Osteoblast (primary cell): ENCODE data around the gene TMEM54. TPM values are rescaled to one million over a fixed set of nuclear protein-coding genes. Genes with fewer than 3 reads are reported as not detected.

Experiments used
- DNase-seq: peaks from one replicate; pipeline ENCODE4 v3.0.0; 2011; ENCODE audit warnings: low spot score, mixed read lengths; ENCODE audit not compliant: insufficient read length; ENCODE audit errors: missing footprints
- H2AFZ ChIP-seq: 2 replicates; pipeline ENCODE4 v1.6.0; 2011; ENCODE audit warnings: mild to moderate bottlenecking, low read length
- H3K27ac ChIP-seq: 2 replicates; pipeline ENCODE4 v1.5.1; 2011; ENCODE audit warnings: mild to moderate bottlenecking, low read depth, low read length, moderate library complexity
- H3K27me3 ChIP-seq: 2 replicates; pipeline ENCODE4 v1.6.0; 2012; ENCODE audit warnings: mild to moderate bottlenecking, control low read depth, inconsistent platforms, low read length, moderate library complexity; ENCODE audit not compliant: insufficient read depth
- H3K36me3 ChIP-seq: 2 replicates; pipeline ENCODE4 v1.5.1; 2011; ENCODE audit warnings: mild to moderate bottlenecking, low read length, control low read depth, moderate library complexity; ENCODE audit not compliant: insufficient read depth
- H3K4me1 ChIP-seq: 2 replicates; pipeline ENCODE4 v1.5.1; 2011; ENCODE audit warnings: mild to moderate bottlenecking, low read length, control low read depth, moderate library complexity; ENCODE audit not compliant: insufficient read depth
- H3K4me2 ChIP-seq: 2 replicates; pipeline ENCODE4 v1.6.0; 2011; ENCODE audit warnings: mild to moderate bottlenecking, low read length; ENCODE audit not compliant: insufficient read depth
- H3K4me3 ChIP-seq: fragments of 200-600 bp; sonication (generic); 3 replicates; pipeline ENCODE4 v1.5.1; 2012; ENCODE audit warnings: mild to moderate bottlenecking, low read length, inconsistent platforms; ENCODE audit not compliant: insufficient read depth
- H3K79me2 ChIP-seq: 2 replicates; pipeline ENCODE4 v1.6.0; 2012; ENCODE audit warnings: mild to moderate bottlenecking, low read length, control low read depth, inconsistent platforms; ENCODE audit not compliant: insufficient read depth
- H3K9me3 ChIP-seq: 2 replicates; pipeline ENCODE4 v1.5.1; 2011; ENCODE audit warnings: low read depth, low read length, control low read depth
- H4K20me1 ChIP-seq: 2 replicates; pipeline ENCODE4 v1.6.0; 2012; ENCODE audit warnings: mild to moderate bottlenecking, low read length, control low read depth; ENCODE audit not compliant: insufficient read depth
- total RNA-seq: library from RNA; depleted of rRNA; stranded (reverse); fragments of >200 nt; gene quantifications from 2 replicates; pipeline ENCODE4 v1.2.3, GENCODE V29; 2012
- TF ChIP-seq, protein P1 (sequence below): IDR thresholded peaks from 2 replicates; pipeline ENCODE4 v1.5.1; 2011; ENCODE audit warnings: mild to moderate bottlenecking, low read depth, low read length, moderate library complexity; ENCODE audit errors: extremely low read depth

TMEM54 gene
- total RNA-seq, 1 donor = 22.4 TPM

DNA sequence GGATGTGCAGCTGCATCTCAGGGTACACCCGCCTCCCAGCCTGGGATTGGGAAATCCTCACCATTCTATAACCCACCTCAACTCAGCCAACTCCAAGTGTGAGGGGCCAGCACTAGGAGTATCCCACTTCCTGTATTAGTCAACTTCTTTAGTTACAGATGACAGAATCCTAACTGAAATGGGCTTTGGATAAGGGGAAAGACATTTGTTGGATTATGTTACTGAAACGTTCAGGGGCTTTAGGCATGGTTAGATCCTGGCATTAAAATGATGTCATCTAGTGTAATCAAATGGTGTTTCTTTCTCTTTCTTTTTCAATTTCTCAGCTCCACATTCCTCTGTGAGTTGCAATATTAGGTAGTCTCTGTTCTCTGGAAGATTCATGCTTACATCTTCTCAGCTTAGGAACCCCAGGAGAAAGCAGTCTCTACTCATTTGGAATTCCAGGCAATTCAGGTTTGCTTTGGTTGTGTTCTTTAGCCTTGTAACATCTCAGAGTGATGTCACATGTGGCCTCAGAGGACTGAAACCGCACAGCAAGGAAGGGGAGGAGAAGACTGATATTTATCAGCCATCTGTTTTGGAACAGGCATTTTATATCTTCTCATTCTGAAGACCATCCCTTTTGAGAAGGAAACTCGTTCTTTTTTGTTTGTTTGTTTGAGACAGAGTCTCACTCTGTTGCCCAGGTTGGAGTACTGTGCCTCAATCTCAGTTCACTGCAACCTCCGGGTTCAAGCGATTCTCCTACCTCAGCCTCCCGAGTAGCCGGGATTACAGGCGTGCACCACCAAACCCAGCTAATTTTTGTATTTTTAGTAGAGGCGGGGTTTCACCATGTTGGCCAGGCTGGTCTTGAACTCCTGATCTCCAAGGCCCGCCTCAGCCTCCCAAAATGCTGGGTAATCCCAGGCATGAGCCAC, 18.9 kb upstream of the TMEM54 start:
- Histone ChIP-seq H3K4me3 (no peak overlapping the region), H3K27me3 (peaks cover 3% of the 10 kb centered on the region), H3K4me1 (peaks cover 12% of the 10 kb centered on the region), H2AFZ (peak overlapping the region; percentile 66), H3K36me3 (no peaks in the 10 kb centered on the region), H3K9me3 (no peaks in the 10 kb centered on the region), H4K20me1 (no peaks in the 10 kb centered on the region), H3K27ac (no peak overlapping the region), H3K79me2 (no peaks in the 10 kb centered on the region), H3K4me2 (peak overlapping the region; percentile 58)
- TF ChIP-seq, protein P1, sequence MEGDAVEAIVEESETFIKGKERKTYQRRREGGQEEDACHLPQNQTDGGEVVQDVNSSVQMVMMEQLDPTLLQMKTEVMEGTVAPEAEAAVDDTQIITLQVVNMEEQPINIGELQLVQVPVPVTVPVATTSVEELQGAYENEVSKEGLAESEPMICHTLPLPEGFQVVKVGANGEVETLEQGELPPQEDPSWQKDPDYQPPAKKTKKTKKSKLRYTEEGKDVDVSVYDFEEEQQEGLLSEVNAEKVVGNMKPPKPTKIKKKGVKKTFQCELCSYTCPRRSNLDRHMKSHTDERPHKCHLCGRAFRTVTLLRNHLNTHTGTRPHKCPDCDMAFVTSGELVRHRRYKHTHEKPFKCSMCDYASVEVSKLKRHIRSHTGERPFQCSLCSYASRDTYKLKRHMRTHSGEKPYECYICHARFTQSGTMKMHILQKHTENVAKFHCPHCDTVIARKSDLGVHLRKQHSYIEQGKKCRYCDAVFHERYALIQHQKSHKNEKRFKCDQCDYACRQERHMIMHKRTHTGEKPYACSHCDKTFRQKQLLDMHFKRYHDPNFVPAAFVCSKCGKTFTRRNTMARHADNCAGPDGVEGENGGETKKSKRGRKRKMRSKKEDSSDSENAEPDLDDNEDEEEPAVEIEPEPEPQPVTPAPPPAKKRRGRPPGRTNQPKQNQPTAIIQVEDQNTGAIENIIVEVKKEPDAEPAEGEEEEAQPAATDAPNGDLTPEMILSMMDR = no peak
- peak; percentile 66 for DNase-seq

DNA sequence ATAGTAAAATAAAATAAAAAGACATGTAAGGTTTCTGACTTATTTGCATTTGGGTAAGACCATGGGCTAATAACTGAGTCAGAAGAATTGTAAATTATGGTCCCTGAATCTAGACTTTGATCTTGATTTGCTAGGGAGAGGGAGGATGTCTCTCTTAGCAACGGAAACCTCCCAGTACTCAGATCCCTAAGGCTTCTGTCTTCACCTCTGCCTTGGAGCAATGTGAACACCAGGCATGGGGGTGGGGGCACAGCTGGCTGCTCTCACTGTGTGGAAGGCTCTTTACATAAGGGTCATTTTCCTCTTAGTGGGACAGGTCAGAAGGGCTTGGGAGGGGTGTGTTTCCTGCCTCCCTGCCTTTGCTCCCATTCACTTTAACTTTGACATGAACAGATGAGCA, 17.0 kb upstream of the TMEM54 start:
- Histone ChIP-seq H3K27me3 (no peaks in the 10 kb centered on the region), H3K36me3 (no peaks in the 10 kb centered on the region), H3K9me3 (no peaks in the 10 kb centered on the region), H3K79me2 (no peaks in the 10 kb centered on the region), H4K20me1 (no peaks in the 10 kb centered on the region), H3K4me2 (no peak overlapping the region), H3K4me1 (peaks cover 12% of the 10 kb centered on the region), H3K27ac (no peak overlapping the region), H3K4me3 (no peak overlapping the region), H2AFZ (no peak overlapping the region)
- no peak for DNase-seq
- TF ChIP-seq, protein P1 = no peak

DNA sequence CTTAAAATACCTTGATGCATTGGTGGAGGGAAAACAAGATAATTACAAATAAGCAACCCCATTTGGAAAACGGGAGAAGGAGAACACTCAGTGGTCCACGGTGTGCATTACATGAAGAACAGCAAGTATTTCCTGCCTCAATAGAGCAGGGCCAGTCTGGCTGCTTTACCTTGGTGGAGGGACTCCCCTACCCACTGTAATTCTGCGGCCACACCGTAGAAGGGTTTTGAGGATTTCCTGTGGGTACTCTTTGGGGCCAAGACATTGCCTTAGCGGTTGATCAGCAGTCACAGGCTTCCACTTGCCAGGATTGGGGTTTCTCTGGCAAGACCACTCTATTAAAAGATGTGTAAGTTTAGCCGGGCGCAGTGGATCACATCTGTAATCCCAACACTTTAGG, 16.3 kb upstream of the TMEM54 start:
- TF ChIP-seq, protein P1 = no peak
- Histone ChIP-seq H3K9me3 (no peaks in the 10 kb centered on the region), H3K4me3 (no peak overlapping the region), H3K4me2 (no peak overlapping the region), H4K20me1 (no peaks in the 10 kb centered on the region), H3K79me2 (no peaks in the 10 kb centered on the region), H3K4me1 (peaks cover 12% of the 10 kb centered on the region), H3K27me3 (no peaks in the 10 kb centered on the region), H3K36me3 (no peaks in the 10 kb centered on the region), H3K27ac (no peak overlapping the region), H2AFZ (no peak overlapping the region)
- no peak for DNase-seq
